Suprapubic skin (tissue), 4 donors: ENCODE measurements around the gene CAV2.

Experiments
- POLR2A ChIP-seq, 2 donors: fragments of 450-650 bp; IDR thresholded peaks; one replicate each; pipeline ENCODE4 v1.6.1; 2017; ENCODE audit warnings: antibody characterized with exemption in 2 of 2, mild to moderate bottlenecking in 2 of 2, moderate library complexity in 2 of 2
- POLR2AphosphoS5 ChIP-seq, 3 donors: sonication (generic); formaldehyde crosslinking; IDR thresholded peaks; one replicate each; pipeline ENCODE4 v1.6.1; 2017; ENCODE audit warnings: antibody characterized with exemption in 3 of 3
- TF ChIP-seq, protein P1 (sequence below), 2 donors: fragments of 200-600 bp in 1 of 2; fragments of 450-650 bp in 1 of 2; sonication (generic) in 1 of 2; IDR thresholded peaks; one replicate each; pipeline ENCODE4 v1.5.1; 2016 to 2019; ENCODE audit warnings: antibody characterized with exemption in 2 of 2, mild to moderate bottlenecking in 1 of 2, moderate library complexity in 1 of 2

DNA sequence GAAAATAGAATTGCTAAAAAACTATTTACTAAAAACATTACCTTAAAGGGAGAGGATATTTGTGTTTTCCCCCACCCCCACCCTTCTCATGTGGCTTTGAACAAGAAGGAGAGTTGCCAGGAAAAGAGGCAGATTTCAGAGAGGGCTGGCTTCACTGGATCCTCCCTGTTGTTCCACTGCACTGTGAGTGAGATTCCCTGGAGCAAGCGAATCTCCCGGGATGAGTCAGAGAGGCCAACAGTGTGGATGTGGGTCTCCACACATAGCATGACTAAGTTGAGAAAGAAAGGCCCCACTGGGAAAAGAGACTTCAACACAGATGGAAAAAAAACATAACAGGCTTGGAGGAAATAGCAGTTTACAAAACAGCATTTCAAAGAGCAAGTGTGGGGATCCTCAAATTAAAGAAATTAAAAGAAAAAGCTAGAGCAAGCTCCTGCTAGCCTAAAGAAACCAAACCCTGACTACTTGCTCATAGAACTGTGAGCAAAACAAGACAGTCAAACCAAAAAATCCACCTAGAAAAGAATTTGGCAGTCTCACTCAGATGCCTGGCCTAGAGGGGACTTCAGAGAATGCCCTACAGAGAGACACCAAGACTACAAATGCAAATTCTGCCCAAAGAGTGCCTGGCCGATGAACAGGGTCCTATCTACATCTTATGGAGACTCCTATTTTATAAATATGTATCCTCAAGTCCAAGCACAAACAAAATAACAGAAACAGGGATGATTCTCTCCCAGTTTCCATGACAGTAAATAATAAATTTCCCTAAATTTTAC, 28.7 kb downstream of the CAV2 start:
- TF ChIP-seq POLR2A (IDR thresholded peaks at IDR 0.05) (no peak), POLR2AphosphoS5 (IDR thresholded peaks at IDR 0.05) (peak in 1 of 3 donors; percentile 15)
- TF ChIP-seq, protein P1, sequence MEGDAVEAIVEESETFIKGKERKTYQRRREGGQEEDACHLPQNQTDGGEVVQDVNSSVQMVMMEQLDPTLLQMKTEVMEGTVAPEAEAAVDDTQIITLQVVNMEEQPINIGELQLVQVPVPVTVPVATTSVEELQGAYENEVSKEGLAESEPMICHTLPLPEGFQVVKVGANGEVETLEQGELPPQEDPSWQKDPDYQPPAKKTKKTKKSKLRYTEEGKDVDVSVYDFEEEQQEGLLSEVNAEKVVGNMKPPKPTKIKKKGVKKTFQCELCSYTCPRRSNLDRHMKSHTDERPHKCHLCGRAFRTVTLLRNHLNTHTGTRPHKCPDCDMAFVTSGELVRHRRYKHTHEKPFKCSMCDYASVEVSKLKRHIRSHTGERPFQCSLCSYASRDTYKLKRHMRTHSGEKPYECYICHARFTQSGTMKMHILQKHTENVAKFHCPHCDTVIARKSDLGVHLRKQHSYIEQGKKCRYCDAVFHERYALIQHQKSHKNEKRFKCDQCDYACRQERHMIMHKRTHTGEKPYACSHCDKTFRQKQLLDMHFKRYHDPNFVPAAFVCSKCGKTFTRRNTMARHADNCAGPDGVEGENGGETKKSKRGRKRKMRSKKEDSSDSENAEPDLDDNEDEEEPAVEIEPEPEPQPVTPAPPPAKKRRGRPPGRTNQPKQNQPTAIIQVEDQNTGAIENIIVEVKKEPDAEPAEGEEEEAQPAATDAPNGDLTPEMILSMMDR (IDR thresholded peaks at IDR 0.05) = no peak
